Brain microvascular endothelial cell (primary cell): ENCODE data around the gene KIAA0040.

ENCODE experiments used
- DNase-seq: peaks from one replicate; pipeline ENCODE4 v3.0.0-alpha.2; 2020
- H3K27ac ChIP-seq: fragments of 250-450 bp; sonication (Bioruptor Pico); 2 replicates; pipeline ENCODE4 v1.5.1; 2020; ENCODE audit warnings: mild to moderate bottlenecking, moderate library complexity
- H3K27me3 ChIP-seq: fragments of 250-450 bp; sonication (Bioruptor Pico); replicated peaks from 2 replicates; pipeline ENCODE4 v1.5.1; 2020; ENCODE audit warnings: mild to moderate bottlenecking
- H3K36me3 ChIP-seq: fragments of 250-450 bp; sonication (Bioruptor Pico); replicated peaks from 2 replicates; pipeline ENCODE4 v1.5.1; 2020; ENCODE audit warnings: mild to moderate bottlenecking
- H3K4me3 ChIP-seq: 2 replicates; pipeline ENCODE4 v1.5.1; 2011; ENCODE audit warnings: low read depth, mild to moderate bottlenecking, control low read depth, low read length, moderate library complexity
- CTCF ChIP-seq: IDR thresholded peaks from 2 replicates; pipeline ENCODE4 v1.5.1; 2011; ENCODE audit warnings: low read depth, mild to moderate bottlenecking, moderate library complexity, low read length, control low read depth, inconsistent platforms; ENCODE audit errors: missing control alignments
- in situ Hi-C: cut with HindIII; loops from 2 replicates; pipeline ENCODE4 v1.10.0; 2017; ENCODE audit warnings: low sequenced_read_pairs, low pct_ligation_motif_present

Gene KIAA0040

GRCh38 chr1:175200678-175201521 lies 8.3 kb upstream of the KIAA0040 start:
- H3K27ac ChIP-seq, result no peak overlapping the region

GRCh38 chr1:175198332-175198731 lies 5.8 kb upstream of the KIAA0040 start:
- in situ Hi-C loops, result no loop called here
- H3K27me3 ChIP-seq, result no peaks in the 10 kb centered on the region
- no peak for DNase-seq
- H3K27ac ChIP-seq, result no peak overlapping the region
- H3K4me3 ChIP-seq, result no peak overlapping the region
- no peaks in the 10 kb centered on the region for H3K36me3 ChIP-seq
- TF ChIP-seq CTCF, result no peak

More at GRCh38 chr1:175200678-175201521, 8.3 kb upstream of the KIAA0040 start:
- Histone ChIP-seq H3K4me3 (no peak overlapping the region), H3K36me3 (no peaks in the 10 kb centered on the region), H3K27me3 (no peaks in the 10 kb centered on the region)
- no peak for TF ChIP-seq CTCF
- DNase-seq, result no peak
- in situ Hi-C loops, result no loop called here

GRCh38 chr1:175197531-175197930 lies 5.0 kb upstream of the KIAA0040 start:
- DNase-seq, result no peak

GRCh38 chr1:175195798-175196197 lies 3.2 kb upstream of the KIAA0040 start:
- no peak for DNase-seq
- Histone ChIP-seq H3K36me3 (no peaks in the 10 kb centered on the region), H3K27me3 (peaks cover 3% of the 10 kb centered on the region), H3K27ac (no peak overlapping the region), H3K4me3 (no peak overlapping the region)
- in situ Hi-C loops, result no loop called here
- TF ChIP-seq CTCF, result no peak

More at GRCh38 chr1:175197531-175197930, 5.0 kb upstream of the KIAA0040 start:
- in situ Hi-C loops, result no loop called here
- Histone ChIP-seq H3K36me3 (no peaks in the 10 kb centered on the region), H3K27me3 (no peaks in the 10 kb centered on the region), H3K27ac (no peak overlapping the region), H3K4me3 (no peak overlapping the region)
- no peak for TF ChIP-seq CTCF

GRCh38 chr1:175195281-175195680 lies 2.7 kb upstream of the KIAA0040 start:
- no peak for DNase-seq
- in situ Hi-C loops, result no loop called here
- Histone ChIP-seq H3K27ac (no peak overlapping the region), H3K4me3 (no peak overlapping the region), H3K27me3 (peaks cover 3% of the 10 kb centered on the region), H3K36me3 (no peaks in the 10 kb centered on the region)
- TF ChIP-seq CTCF, result no peak
